ENCODE measurements around the gene CFAP58.

Gene CFAP58

GRCh38 chr10:104337521-104337984 is 16.1 kb upstream of the CFAP58 start:
- Histone ChIP-seq H3K36me3 (ENCODE audit: insufficient read depth) (no peaks in the 10 kb centered on the region), H3K4me1 (ENCODE audit: low read depth, poor library complexity, severe bottlenecking) (peaks cover 22% of the 10 kb centered on the region), H3K27ac (peak overlapping the region; percentile 58; the same call in 1 of the 2 replicates), H2AFZ (ENCODE audit: low read depth) (peak overlapping the region; percentile 93), H3K4me2 (peak overlapping the region; percentile 86), H3K4me3 (IDR thresholded peaks at IDR 0.05; ENCODE audit: insufficient read depth, low read depth, low read length) (no peak overlapping the region), H4K20me1 (ENCODE audit: insufficient read depth) (no peaks in the 10 kb centered on the region), H3K79me2 (ENCODE audit: insufficient read depth, low read depth) (no peaks in the 10 kb centered on the region), H3K27me3 (ENCODE audit: insufficient read depth, low read depth) (no peaks in the 10 kb centered on the region), H3K9ac (peak overlapping the region; percentile 61; the same call in 1 of the 2 replicates)
- TF ChIP-seq CTCF (conservative IDR thresholded peaks at IDR 0.05; ENCODE audit: low read depth, low read length), result no peak

GRCh38 chr10:104337985-104338735 is 15.5 kb upstream of the CFAP58 start, which contains the start of gene ITPRIP:
ITPRIP (minus strand) TSS chr10:104338465; CDS start chr10:104316051, 22,414 bp downstream.
- Histone ChIP-seq H3K27ac (peak within 1 kb of the TSS; percentile 58), H3K27me3 (ENCODE audit: insufficient read depth, low read depth) (no peaks in the 10 kb centered on the region), H3K79me2 (ENCODE audit: insufficient read depth, low read depth) (no peaks in the 10 kb centered on the region), H3K36me3 (ENCODE audit: insufficient read depth) (no peaks in the 10 kb centered on the region), H2AFZ (ENCODE audit: low read depth) (peak within 1 kb of the TSS; percentile 93), H3K9ac (peak within 1 kb of the TSS; percentile 61; the same call in 1 of the 2 replicates), H3K4me2 (peak within 1 kb of the TSS; percentile 86), H3K4me1 (ENCODE audit: low read depth, poor library complexity, severe bottlenecking) (peaks cover 22% of the 10 kb centered on the region), H3K4me3 (IDR thresholded peaks at IDR 0.05; ENCODE audit: insufficient read depth, low read depth, low read length) (no peak within 1 kb of the TSS), H4K20me1 (ENCODE audit: insufficient read depth) (no peaks in the 10 kb centered on the region)
- TF ChIP-seq CTCF (conservative IDR thresholded peaks at IDR 0.05; ENCODE audit: low read depth, low read length), result 0 out of 2 replicates have a peak, but pooled peaks have one; percentile 25

GRCh38 chr10:104339469-104340110 is 14.0 kb upstream of the CFAP58 start:
- Histone ChIP-seq H3K36me3 (ENCODE audit: insufficient read depth) (no peaks in the 10 kb centered on the region), H4K20me1 (ENCODE audit: insufficient read depth) (no peaks in the 10 kb centered on the region), H3K9ac (peak overlapping the region; percentile 61; the same call in 1 of the 2 replicates), H3K4me3 (IDR thresholded peaks at IDR 0.05; ENCODE audit: insufficient read depth, low read depth, low read length) (no peak overlapping the region), H3K4me2 (peak overlapping the region; percentile 86), H2AFZ (ENCODE audit: low read depth) (peak overlapping the region; percentile 93), H3K27me3 (ENCODE audit: insufficient read depth, low read depth) (no peaks in the 10 kb centered on the region; the same call in 1 of the 2 replicates), H3K27ac (no peak overlapping the region), H3K79me2 (ENCODE audit: insufficient read depth, low read depth) (no peaks in the 10 kb centered on the region), H3K4me1 (ENCODE audit: low read depth, poor library complexity, severe bottlenecking) (peaks cover 22% of the 10 kb centered on the region)
- no peak for TF ChIP-seq CTCF (conservative IDR thresholded peaks at IDR 0.05; ENCODE audit: low read depth, low read length)

- no peaks in the 10 kb centered on the region for H4K20me1 ChIP-seq (ENCODE audit: insufficient read depth)
- no peaks in the 10 kb centered on the region; the same call in 1 of the 2 replicates for H3K27me3 ChIP-seq (ENCODE audit: insufficient read depth, low read depth)
- no peak overlapping the region for H3K9ac ChIP-seq
- H3K4me1 ChIP-seq (ENCODE audit: low read depth, poor library complexity, severe bottlenecking), result peaks cover 22% of the 10 kb centered on the region
- no peaks in the 10 kb centered on the region for H3K36me3 ChIP-seq (ENCODE audit: insufficient read depth)
- no peak overlapping the region for H3K27ac ChIP-seq
- H3K4me2 ChIP-seq, result peak overlapping the region; percentile 86; the same call in 1 of the 2 replicates
- no peak overlapping the region for H2AFZ ChIP-seq (ENCODE audit: low read depth)
- H3K4me3 ChIP-seq (IDR thresholded peaks at IDR 0.05; ENCODE audit: insufficient read depth, low read depth, low read length), result no peak overlapping the region
- no peak for TF ChIP-seq CTCF (conservative IDR thresholded peaks at IDR 0.05; ENCODE audit: low read depth, low read length)
- H3K79me2 ChIP-seq (ENCODE audit: insufficient read depth, low read depth), result no peaks in the 10 kb centered on the region
These were observed 13.5 kb upstream of the CFAP58 start for GRCh38 chr10:104340111-104340526.
